HEK293 (cell line): Measurements from ENCODE around the gene HDHD5.

Experiments used
- CTCF ChIA-PET: fragments of 350-600 bp; formaldehyde crosslinking; extraction: SDS; loops from one replicate; lab custom pipeline; 2021; ENCODE audit warnings: antibody characterized with exemption; lab: Yijun Ruan, JAX
- POLR2A ChIA-PET: fragments of 300-600 bp; formaldehyde crosslinking; extraction: SDS; loops from one replicate; lab custom pipeline; 2020; ENCODE audit warnings: antibody characterized with exemption, inconsistent platforms; lab: Yijun Ruan, JAX
- H3K27ac ChIP-seq: fragments of 200-500 bp; sonication (Bioruptor generic); 2 replicates; pipeline ENCODE4 v1.5.1; 2014; ENCODE audit warnings: low read depth, low read length, control low read depth, inconsistent platforms; ENCODE audit errors: extremely low read depth
- H3K36me3 ChIP-seq, 2 experiments: fragments of 200-500 bp in 1 of 2; sonication (Bioruptor generic) in 1 of 2; 1 replicate in 1 of 2; 2 replicates in 1 of 2; pipeline ENCODE4 v1.5.1; 2014 to 2017; ENCODE audit warnings: inconsistent platforms in 2 of 2, low read length in 2 of 2; ENCODE audit not compliant: control insufficient read depth in 2 of 2, insufficient read depth in 1 of 2
- H3K4me1 ChIP-seq: fragments of 200-500 bp; sonication (Bioruptor generic); 2 replicates; pipeline ENCODE4 v1.5.1; 2014; ENCODE audit warnings: mild to moderate bottlenecking, low read length, inconsistent platforms; ENCODE audit not compliant: control insufficient read depth, insufficient read depth
- H3K4me3 ChIP-seq: 2 replicates; pipeline ENCODE4 v1.5.1; 2011; ENCODE audit warnings: low read depth, mild to moderate bottlenecking, control low read depth, low read length, moderate library complexity
- H3K9me3 ChIP-seq: fragments of 200-500 bp; sonication (Bioruptor generic); 2 replicates; pipeline ENCODE4 v1.5.1; 2014; ENCODE audit warnings: low read depth, low read length, inconsistent platforms; ENCODE audit not compliant: control insufficient read depth, insufficient read depth
- FEZF1 ChIP-seq: fragments of 450-650 bp; formaldehyde crosslinking; IDR thresholded peaks from 2 replicates; pipeline ENCODE4 v1.5.1; 2016; ENCODE audit warnings: missing biosample characterization, missing genetic modification characterization
- GLIS2 ChIP-seq: fragments of 450-650 bp; formaldehyde crosslinking; IDR thresholded peaks from 2 replicates; pipeline ENCODE4 v1.5.1; 2016; ENCODE audit warnings: missing biosample characterization, missing genetic modification characterization
- HOXA7 ChIP-seq: sonication (generic); formaldehyde crosslinking; IDR thresholded peaks from 2 replicates; pipeline ENCODE4 v1.8.1; 2022; ENCODE audit warnings: missing genetic modification reagents, borderline replicate concordance
- REPIN1 ChIP-seq: fragments of 450-650 bp; formaldehyde crosslinking; IDR thresholded peaks from 2 replicates; pipeline ENCODE4 v1.5.1; 2017; ENCODE audit warnings: missing biosample characterization, missing genetic modification characterization, low read depth
- SALL2 ChIP-seq: fragments of 450-650 bp; formaldehyde crosslinking; IDR thresholded peaks from 2 replicates; pipeline ENCODE4 v1.5.0; 2017; ENCODE audit warnings: missing biosample characterization, mild to moderate bottlenecking, missing genetic modification characterization, borderline replicate concordance
- SETDB1 ChIP-seq: IDR thresholded peaks from one replicate; pipeline ENCODE4 v1.6.1; 2017; ENCODE audit warnings: mild to moderate bottlenecking, low read length, moderate library complexity, mixed read lengths; ENCODE audit not compliant: insufficient read length
- YY1 ChIP-seq: fragments of 450-650 bp; formaldehyde crosslinking; IDR thresholded peaks from 2 replicates; pipeline ENCODE4 v1.5.1; 2018; ENCODE audit warnings: missing biosample characterization, missing genetic modification characterization
- ZBTB17 ChIP-seq: fragments of 450-650 bp; formaldehyde crosslinking; IDR thresholded peaks from 2 replicates; pipeline ENCODE4 v1.5.1; 2016; ENCODE audit warnings: missing biosample characterization, missing genetic modification characterization
- ZBTB48 ChIP-seq: fragments of 450-650 bp; formaldehyde crosslinking; IDR thresholded peaks from 2 replicates; pipeline ENCODE4 v1.5.1; 2016; ENCODE audit warnings: missing biosample characterization, missing genetic modification characterization
- ZEB2 ChIP-seq: fragments of 450-650 bp; formaldehyde crosslinking; IDR thresholded peaks from 2 replicates; pipeline ENCODE4 v1.5.1; 2016; ENCODE audit warnings: missing biosample characterization, missing genetic modification characterization
- ZFHX2 ChIP-seq: fragments of 450-650 bp; formaldehyde crosslinking; conservative IDR thresholded peaks from 2 replicates; pipeline ENCODE4 v1.5.1; 2016; ENCODE audit warnings: missing biosample characterization, missing genetic modification characterization
- ZFP41 ChIP-seq: fragments of 450-650 bp; formaldehyde crosslinking; IDR thresholded peaks from 2 replicates; pipeline ENCODE4 v1.5.1; 2016; ENCODE audit warnings: missing biosample characterization, missing genetic modification characterization, borderline replicate concordance
- ZNF169 ChIP-seq: fragments of 450-650 bp; formaldehyde crosslinking; IDR thresholded peaks from 2 replicates; pipeline ENCODE4 v1.5.1; 2016; ENCODE audit warnings: missing biosample characterization, missing genetic modification characterization
- ZNF202 ChIP-seq: fragments of 450-650 bp; formaldehyde crosslinking; IDR thresholded peaks from 2 replicates; pipeline ENCODE4 v1.5.1; 2016; ENCODE audit warnings: missing biosample characterization, missing genetic modification characterization, borderline replicate concordance
- ZNF23 ChIP-seq: fragments of 450-650 bp; formaldehyde crosslinking; IDR thresholded peaks from 2 replicates; pipeline ENCODE4 v1.5.1; 2016; ENCODE audit warnings: missing biosample characterization, missing genetic modification characterization, borderline replicate concordance
- ZNF274 ChIP-seq, 2 experiments: fragments of 200-500 bp in 1 of 2; fragments of 450-650 bp in 1 of 2; sonication (Bioruptor generic) in 1 of 2; formaldehyde crosslinking in 1 of 2; IDR thresholded peaks; 2 replicates each; pipeline versions ENCODE4 v1.5.1 to v1.6.1; 2014 to 2016; ENCODE audit warnings: borderline replicate concordance in 1 of 2, inconsistent platforms in 1 of 2, low read length in 1 of 2, missing biosample characterization in 1 of 2, missing genetic modification characterization in 1 of 2
- ZNF311 ChIP-seq: fragments of 450-650 bp; formaldehyde crosslinking; IDR thresholded peaks from 2 replicates; pipeline ENCODE4 v1.5.1; 2017; ENCODE audit warnings: missing biosample characterization, missing genetic modification characterization, borderline replicate concordance
- ZNF521 ChIP-seq: fragments of 450-650 bp; formaldehyde crosslinking; IDR thresholded peaks from 2 replicates; pipeline ENCODE4 v1.5.1; 2017; ENCODE audit warnings: missing biosample characterization, mild to moderate bottlenecking, missing genetic modification characterization
- ZNF530 ChIP-seq: fragments of 450-650 bp; formaldehyde crosslinking; IDR thresholded peaks from 2 replicates; pipeline ENCODE4 v1.5.1; 2016; ENCODE audit warnings: low read depth, missing biosample characterization, missing genetic modification characterization
- ZNF548 ChIP-seq: fragments of 450-650 bp; formaldehyde crosslinking; IDR thresholded peaks from 2 replicates; pipeline ENCODE4 v1.5.1; 2016; ENCODE audit warnings: missing biosample characterization, missing genetic modification characterization
- ZNF621 ChIP-seq: fragments of 450-650 bp; formaldehyde crosslinking; IDR thresholded peaks from 2 replicates; pipeline ENCODE4 v1.5.1; 2017; ENCODE audit warnings: missing biosample characterization, missing genetic modification characterization
- ZNF701 ChIP-seq: fragments of 450-650 bp; formaldehyde crosslinking; IDR thresholded peaks from 2 replicates; pipeline ENCODE4 v1.5.1; 2016; ENCODE audit warnings: missing biosample characterization, missing genetic modification characterization
- ZNF791 ChIP-seq: fragments of 450-650 bp; formaldehyde crosslinking; IDR thresholded peaks from 2 replicates; pipeline ENCODE4 v1.5.1; 2016; ENCODE audit warnings: missing biosample characterization, missing genetic modification characterization
- ZNF830 ChIP-seq: fragments of 450-650 bp; IDR thresholded peaks from 2 replicates; pipeline ENCODE4 v1.5.0; 2018; ENCODE audit warnings: missing biosample characterization, missing genetic modification characterization, low read depth, mild to moderate bottlenecking, moderate library complexity
- TF ChIP-seq, protein P1 (sequence below): fragments of 450-650 bp; formaldehyde crosslinking; IDR thresholded peaks from 2 replicates; pipeline ENCODE4 v1.5.1; 2016; ENCODE audit warnings: missing biosample characterization, missing genetic modification characterization, low read depth
- TF ChIP-seq, protein P2 (sequence below): sonication (generic); formaldehyde crosslinking; IDR thresholded peaks from 2 replicates; pipeline ENCODE4 v1.8.1; 2022; ENCODE audit warnings: mild to moderate bottlenecking, moderate library complexity, missing genetic modification reagents
- TF ChIP-seq, protein P3 (sequence below): fragments of 450-650 bp; formaldehyde crosslinking; IDR thresholded peaks from 2 replicates; pipeline ENCODE4 v1.5.1; 2016; ENCODE audit warnings: missing biosample characterization, missing genetic modification characterization
- TF ChIP-seq, protein P4 (sequence below): fragments of 450-650 bp; formaldehyde crosslinking; IDR thresholded peaks from 2 replicates; pipeline ENCODE4 v1.5.1; 2016; ENCODE audit warnings: missing biosample characterization, missing genetic modification characterization, borderline replicate concordance

HDHD5 gene

DNA sequence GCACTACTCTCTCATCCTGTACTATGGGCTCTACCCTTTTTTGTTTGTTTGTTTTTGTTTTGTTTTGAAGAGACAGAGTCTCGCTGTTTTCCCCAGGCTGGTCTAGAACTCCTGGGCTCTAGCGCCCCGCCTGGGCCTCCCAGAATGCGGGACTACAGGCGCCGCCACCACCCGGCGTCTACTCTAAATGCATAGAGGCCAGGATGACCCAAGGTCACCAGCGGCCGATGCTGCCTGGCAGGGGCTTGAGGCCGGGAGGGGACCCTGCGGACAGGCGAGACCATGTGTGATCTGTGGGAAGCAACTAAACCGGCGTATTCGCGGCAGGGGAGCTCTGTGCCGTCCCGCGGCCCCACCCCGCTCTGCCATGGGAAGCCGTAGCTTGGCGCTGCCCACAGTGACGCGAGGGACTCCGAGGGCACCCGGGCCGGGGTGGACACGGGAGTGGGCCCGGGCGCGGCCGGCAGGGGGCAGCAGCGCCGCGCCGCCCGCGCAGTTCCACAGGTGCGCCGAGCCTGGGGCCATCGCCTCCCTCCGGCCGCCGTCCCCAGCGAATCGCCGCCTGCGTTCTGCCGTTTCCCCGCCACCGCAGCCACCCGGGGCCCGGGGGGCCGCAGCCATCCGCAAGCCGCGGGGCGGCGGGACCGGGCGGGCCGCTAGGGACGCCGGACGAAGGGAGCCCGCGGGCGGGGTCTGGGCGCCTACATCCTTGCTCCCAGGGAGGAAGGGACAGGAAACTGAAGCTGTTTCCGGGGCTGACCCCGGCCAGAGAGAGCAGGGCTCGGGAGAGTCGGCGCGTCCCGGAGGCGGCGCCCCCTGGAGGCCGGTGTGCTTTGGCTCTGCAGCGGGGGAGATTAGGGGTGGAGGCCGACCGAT is 12.3 kb upstream of the HDHD5 start:
- CTCF ChIA-PET, result interaction anchor here (0.6 to 5.2 kb wide), 119 partner anchors 10 to 978 kb away, joined by 3 to 92 read pairs (median 4); partner anchors contain the start of genes CECR2, HDHD5, PEX26 and TMEM121B
- TF ChIP-seq ZNF169 (tag by site-specific recombination) (no peak), GLIS2 (tag by site-specific recombination) (peak; percentile 97), ZNF311 (tag by site-specific recombination) (no peak), YY1 (tag by site-specific recombination) (peak; percentile 66), ZEB2 (tag by site-specific recombination) (peak; percentile 44), ZNF830 (no peak), ZFP41 (tag by site-specific recombination) (no peak), HOXA7 (CRISPR knock-in tag) (no peak), ZNF202 (tag by site-specific recombination) (no peak), ZNF621 (tag by site-specific recombination) (no peak), ZBTB17 (no peak; the same call in none of the 2 replicates), REPIN1 (tag by site-specific recombination) (no peak), ZNF521 (no peak), FEZF1 (tag by site-specific recombination) (no peak), ZNF274 (IDR thresholded peaks at IDR 0.05; ENCODE audit: low read length) (no peak), ZNF274 (tag by site-specific recombination; IDR thresholded peaks at IDR 0.05; ENCODE audit: borderline replicate concordance) (no peak), ZFHX2 (tag by site-specific recombination) (peak; percentile 30), SETDB1 (no peak), ZNF548 (tag by site-specific recombination) (no peak), ZBTB48 (peak; percentile 70), ZNF530 (tag by site-specific recombination) (no peak), SALL2 (no peak), ZNF791 (tag by site-specific recombination) (no peak), ZNF23 (tag by site-specific recombination) (no peak), ZNF701 (no peak)
- TF ChIP-seq, protein P1, sequence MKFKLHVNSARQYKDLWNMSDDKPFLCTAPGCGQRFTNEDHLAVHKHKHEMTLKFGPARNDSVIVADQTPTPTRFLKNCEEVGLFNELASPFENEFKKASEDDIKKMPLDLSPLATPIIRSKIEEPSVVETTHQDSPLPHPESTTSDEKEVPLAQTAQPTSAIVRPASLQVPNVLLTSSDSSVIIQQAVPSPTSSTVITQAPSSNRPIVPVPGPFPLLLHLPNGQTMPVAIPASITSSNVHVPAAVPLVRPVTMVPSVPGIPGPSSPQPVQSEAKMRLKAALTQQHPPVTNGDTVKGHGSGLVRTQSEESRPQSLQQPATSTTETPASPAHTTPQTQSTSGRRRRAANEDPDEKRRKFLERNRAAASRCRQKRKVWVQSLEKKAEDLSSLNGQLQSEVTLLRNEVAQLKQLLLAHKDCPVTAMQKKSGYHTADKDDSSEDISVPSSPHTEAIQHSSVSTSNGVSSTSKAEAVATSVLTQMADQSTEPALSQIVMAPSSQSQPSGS (tag by site-specific recombination), result no peak
- TF ChIP-seq, protein P2, sequence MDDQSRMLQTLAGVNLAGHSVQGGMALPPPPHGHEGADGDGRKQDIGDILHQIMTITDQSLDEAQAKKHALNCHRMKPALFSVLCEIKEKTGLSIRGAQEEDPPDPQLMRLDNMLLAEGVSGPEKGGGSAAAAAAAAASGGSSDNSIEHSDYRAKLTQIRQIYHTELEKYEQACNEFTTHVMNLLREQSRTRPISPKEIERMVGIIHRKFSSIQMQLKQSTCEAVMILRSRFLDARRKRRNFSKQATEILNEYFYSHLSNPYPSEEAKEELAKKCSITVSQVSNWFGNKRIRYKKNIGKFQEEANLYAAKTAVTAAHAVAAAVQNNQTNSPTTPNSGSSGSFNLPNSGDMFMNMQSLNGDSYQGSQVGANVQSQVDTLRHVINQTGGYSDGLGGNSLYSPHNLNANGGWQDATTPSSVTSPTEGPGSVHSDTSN (CRISPR knock-in tag), result no peak
- TF ChIP-seq, protein P3, sequence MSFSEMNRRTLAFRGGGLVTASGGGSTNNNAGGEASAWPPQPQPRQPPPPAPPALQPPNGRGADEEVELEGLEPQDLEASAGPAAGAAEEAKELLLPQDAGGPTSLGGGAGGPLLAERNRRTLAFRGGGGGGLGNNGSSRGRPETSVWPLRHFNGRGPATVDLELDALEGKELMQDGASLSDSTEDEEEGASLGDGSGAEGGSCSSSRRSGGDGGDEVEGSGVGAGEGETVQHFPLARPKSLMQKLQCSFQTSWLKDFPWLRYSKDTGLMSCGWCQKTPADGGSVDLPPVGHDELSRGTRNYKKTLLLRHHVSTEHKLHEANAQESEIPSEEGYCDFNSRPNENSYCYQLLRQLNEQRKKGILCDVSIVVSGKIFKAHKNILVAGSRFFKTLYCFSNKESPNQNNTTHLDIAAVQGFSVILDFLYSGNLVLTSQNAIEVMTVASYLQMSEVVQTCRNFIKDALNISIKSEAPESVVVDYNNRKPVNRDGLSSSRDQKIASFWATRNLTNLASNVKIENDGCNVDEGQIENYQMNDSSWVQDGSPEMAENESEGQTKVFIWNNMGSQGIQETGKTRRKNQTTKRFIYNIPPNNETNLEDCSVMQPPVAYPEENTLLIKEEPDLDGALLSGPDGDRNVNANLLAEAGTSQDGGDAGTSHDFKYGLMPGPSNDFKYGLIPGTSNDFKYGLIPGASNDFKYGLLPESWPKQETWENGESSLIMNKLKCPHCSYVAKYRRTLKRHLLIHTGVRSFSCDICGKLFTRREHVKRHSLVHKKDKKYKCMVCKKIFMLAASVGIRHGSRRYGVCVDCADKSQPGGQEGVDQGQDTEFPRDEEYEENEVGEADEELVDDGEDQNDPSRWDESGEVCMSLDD (tag by site-specific recombination), result no peak
- TF ChIP-seq, protein P4, sequence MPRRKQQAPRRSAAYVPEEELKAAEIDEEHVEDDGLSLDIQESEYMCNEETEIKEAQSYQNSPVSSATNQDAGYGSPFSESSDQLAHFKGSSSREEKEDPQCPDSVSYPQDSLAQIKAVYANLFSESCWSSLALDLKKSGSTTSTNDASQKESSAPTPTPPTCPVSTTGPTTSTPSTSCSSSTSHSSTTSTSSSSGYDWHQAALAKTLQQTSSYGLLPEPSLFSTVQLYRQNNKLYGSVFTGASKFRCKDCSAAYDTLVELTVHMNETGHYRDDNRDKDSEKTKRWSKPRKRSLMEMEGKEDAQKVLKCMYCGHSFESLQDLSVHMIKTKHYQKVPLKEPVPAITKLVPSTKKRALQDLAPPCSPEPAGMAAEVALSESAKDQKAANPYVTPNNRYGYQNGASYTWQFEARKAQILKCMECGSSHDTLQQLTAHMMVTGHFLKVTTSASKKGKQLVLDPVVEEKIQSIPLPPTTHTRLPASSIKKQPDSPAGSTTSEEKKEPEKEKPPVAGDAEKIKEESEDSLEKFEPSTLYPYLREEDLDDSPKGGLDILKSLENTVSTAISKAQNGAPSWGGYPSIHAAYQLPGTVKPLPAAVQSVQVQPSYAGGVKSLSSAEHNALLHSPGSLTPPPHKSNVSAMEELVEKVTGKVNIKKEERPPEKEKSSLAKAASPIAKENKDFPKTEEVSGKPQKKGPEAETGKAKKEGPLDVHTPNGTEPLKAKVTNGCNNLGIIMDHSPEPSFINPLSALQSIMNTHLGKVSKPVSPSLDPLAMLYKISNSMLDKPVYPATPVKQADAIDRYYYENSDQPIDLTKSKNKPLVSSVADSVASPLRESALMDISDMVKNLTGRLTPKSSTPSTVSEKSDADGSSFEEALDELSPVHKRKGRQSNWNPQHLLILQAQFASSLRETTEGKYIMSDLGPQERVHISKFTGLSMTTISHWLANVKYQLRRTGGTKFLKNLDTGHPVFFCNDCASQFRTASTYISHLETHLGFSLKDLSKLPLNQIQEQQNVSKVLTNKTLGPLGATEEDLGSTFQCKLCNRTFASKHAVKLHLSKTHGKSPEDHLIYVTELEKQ (tag by site-specific recombination), result no peak

More for the DNA sequence above, 12.3 kb upstream of the HDHD5 start:
- Histone ChIP-seq H3K4me3 (peak overlapping the region; percentile 78), H3K36me3 (no peaks in the 10 kb centered on the region), H3K27ac (peak overlapping the region; percentile 83), H3K9me3 (no peaks in the 10 kb centered on the region), H3K4me1 (0 out of 2 replicates have a peak, but pooled peaks cover 4% of the 10 kb centered on the region)
- POLR2A ChIA-PET, result interaction anchor here (0.5 to 1.8 kb wide), 23 partner anchors 8 to 803 kb away, joined by 3 to 35 read pairs (median 3); partner anchors contain the start of genes BCL2L13, CECR2 and HDHD5
